Karpas-422 (cell line): ENCODE data around the gene EHBP1. TPM values are rescaled to one million over a fixed set of nuclear protein-coding genes. Genes with fewer than 3 reads are reported as not detected.

Experiments used
- DNase-seq: peaks from one replicate; pipeline ENCODE4 v3.0.0-alpha.2; 2015
- H2AFZ ChIP-seq: fragments of 200-600 bp; sonication (generic); 2 replicates; pipeline ENCODE4 v1.6.1; 2014; ENCODE audit warnings: antibody characterized with exemption, low read length, mixed read lengths
- H3K27ac ChIP-seq: fragments of 200-600 bp; sonication (generic); 2 replicates; pipeline ENCODE4 v1.5.1; 2014; ENCODE audit warnings: mild to moderate bottlenecking, low read length, moderate library complexity
- H3K27me3 ChIP-seq: fragments of 200-600 bp; sonication (generic); 2 replicates; pipeline ENCODE4 v1.6.1; 2014; ENCODE audit warnings: low read length, mixed read lengths
- H3K36me3 ChIP-seq: fragments of 200-600 bp; sonication (generic); 2 replicates; pipeline ENCODE4 v1.6.1; 2014; ENCODE audit warnings: low read length, mixed read lengths; ENCODE audit not compliant: insufficient read depth
- H3K4me1 ChIP-seq: fragments of 200-600 bp; sonication (generic); 2 replicates; pipeline ENCODE4 v1.6.1; 2014; ENCODE audit warnings: mild to moderate bottlenecking, low read length, mixed read lengths
- H3K4me2 ChIP-seq: fragments of 200-600 bp; sonication (generic); 2 replicates; pipeline ENCODE4 v1.6.1; 2014; ENCODE audit warnings: low read length, low read depth, mild to moderate bottlenecking; ENCODE audit not compliant: poor library complexity, severe bottlenecking
- H3K4me3 ChIP-seq: fragments of 200-600 bp; sonication (generic); 2 replicates; pipeline ENCODE4 v1.5.1; 2014; ENCODE audit warnings: mild to moderate bottlenecking, antibody characterized with exemption, low read length, mixed read lengths
- H3K79me2 ChIP-seq: fragments of 200-600 bp; sonication (generic); 2 replicates; pipeline ENCODE4 v1.6.1; 2014; ENCODE audit warnings: mild to moderate bottlenecking, low read length, mixed read lengths
- H3K9ac ChIP-seq: fragments of 200-600 bp; sonication (generic); 2 replicates; pipeline ENCODE4 v1.6.0; 2014; ENCODE audit warnings: low read length
- H3K9me2 ChIP-seq: fragments of 200-600 bp; sonication (generic), shearing (Covaris generic); replicated peaks from 2 replicates; pipeline ENCODE4 v1.6.0; 2014; ENCODE audit warnings: mild to moderate bottlenecking, low read length, moderate library complexity; ENCODE audit not compliant: insufficient read depth
- H3K9me3 ChIP-seq: fragments of 300-700, 200-600 bp; sonication (generic); 2 replicates; pipeline ENCODE4 v1.6.1; 2014; ENCODE audit warnings: low read length, mixed read lengths
- H4K20me1 ChIP-seq: fragments of 200-600 bp; sonication (generic); 2 replicates; pipeline ENCODE4 v1.6.1; 2014; ENCODE audit warnings: mild to moderate bottlenecking, antibody characterized with exemption, low read length, low read depth; ENCODE audit not compliant: insufficient read depth
- total RNA-seq: library from RNA; depleted of rRNA; stranded (reverse); fragments of >200 nt; shearing (Covaris generic); gene quantifications from 2 replicates; pipeline ENCODE4 v1.2.3, GENCODE V29; 2014; ENCODE audit warnings: low replicate concordance

Gene EHBP1
- total RNA-seq, 1 experiment from 2014 or later, result 32.2 TPM

DNA sequence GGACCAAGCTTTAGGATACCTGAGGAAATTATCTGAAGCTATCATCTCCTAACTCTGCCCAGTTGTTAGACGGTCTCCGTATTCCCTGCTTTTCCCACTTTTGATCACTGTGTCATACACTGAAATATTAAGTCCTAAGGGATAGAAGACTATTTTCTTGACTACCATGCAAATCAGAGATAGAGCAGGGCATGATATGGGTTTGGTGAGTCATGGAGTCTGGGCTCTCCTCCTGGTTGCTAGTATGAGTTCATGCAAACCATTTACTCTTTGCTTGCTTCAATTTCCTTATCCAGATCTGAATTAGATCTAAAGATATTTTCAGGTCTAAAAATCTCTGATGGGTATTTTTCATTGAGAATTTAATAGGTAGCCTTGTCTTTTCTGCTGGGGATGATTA, 55.0 kb downstream of the EHBP1 start:
- Histone ChIP-seq H3K9me2 (no peaks in the 10 kb centered on the region), H3K27me3 (no peaks in the 10 kb centered on the region), H3K27ac (peak overlapping the region; percentile 24; the same call in 1 of the 2 replicates), H3K4me3 (peak overlapping the region; percentile 32; the same call in 1 of the 2 replicates), H4K20me1 (no peaks in the 10 kb centered on the region), H3K4me1 (peaks cover 40% of the 10 kb centered on the region), H2AFZ (no peak overlapping the region), H3K36me3 (no peaks in the 10 kb centered on the region), H3K4me2 (peak overlapping the region; percentile 58), H3K9me3 (no peaks in the 10 kb centered on the region), H3K79me2 (peaks cover 87% of the 10 kb centered on the region), H3K9ac (no peak overlapping the region)
- peak; percentile 61 for DNase-seq

DNA sequence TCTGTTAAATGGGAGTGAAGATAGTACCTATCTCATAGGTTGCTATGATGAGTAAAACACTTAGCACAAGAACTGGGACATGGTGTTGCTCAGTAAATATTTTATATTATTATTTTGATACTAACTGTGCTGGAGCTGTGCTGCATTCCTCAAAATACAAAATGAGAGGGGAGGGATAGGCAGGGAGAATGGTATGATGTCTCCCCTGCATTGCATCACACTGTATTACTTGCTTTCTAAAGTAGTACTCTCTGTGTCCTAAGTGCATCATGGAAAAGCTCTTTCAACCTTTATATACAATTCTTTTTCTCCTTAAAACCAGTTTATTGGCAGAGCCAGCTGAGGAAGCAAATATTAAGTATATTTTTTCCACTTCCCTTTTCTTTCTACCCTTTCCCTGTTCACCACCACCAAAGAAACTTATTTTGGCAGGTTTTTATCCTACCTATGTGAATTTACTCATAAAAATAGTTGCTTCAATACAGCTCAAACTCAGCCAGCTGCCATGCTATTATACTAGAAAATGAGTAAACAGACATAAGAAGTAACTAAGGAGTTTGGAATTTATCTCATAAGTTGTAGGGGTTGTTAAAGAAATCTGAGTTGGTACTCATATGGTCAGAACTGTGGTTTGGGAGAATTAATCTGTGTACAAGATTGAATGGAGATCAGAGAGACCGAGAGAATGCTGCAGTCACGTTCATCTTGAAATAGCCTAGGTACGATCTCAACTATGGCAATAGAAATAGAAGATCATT, 60.3 kb downstream of the EHBP1 start:
- Histone ChIP-seq H4K20me1 (no peaks in the 10 kb centered on the region), H3K36me3 (peaks cover 6% of the 10 kb centered on the region; the same call in 1 of the 2 replicates), H3K4me1 (peaks cover 11% of the 10 kb centered on the region), H3K9me3 (no peaks in the 10 kb centered on the region), H3K9ac (no peak overlapping the region), H2AFZ (no peak overlapping the region), H3K27ac (no peak overlapping the region), H3K9me2 (no peaks in the 10 kb centered on the region), H3K79me2 (peaks cover 59% of the 10 kb centered on the region), H3K4me3 (no peak overlapping the region), H3K4me2 (no peak overlapping the region), H3K27me3 (no peaks in the 10 kb centered on the region)
- no peak for DNase-seq

DNA sequence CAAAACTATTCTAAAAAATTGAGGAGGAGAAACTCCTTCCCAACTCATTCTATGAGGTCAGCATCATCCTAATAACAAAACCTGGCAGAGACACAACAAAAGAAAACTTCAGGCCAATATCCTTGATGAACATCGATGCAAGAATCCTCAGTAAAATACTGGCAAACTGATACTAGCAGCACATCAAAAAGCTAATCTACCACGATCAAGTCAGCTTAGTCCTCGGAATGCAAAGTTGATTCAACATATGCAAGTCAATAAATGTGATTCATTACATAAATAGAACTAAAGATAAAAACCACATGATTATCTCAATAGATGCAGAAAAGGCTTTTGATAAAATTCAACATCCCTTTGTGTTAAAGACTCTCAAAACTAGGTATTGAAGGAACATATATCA, 63.1 kb downstream of the EHBP1 start:
- Histone ChIP-seq H3K4me2 (no peak overlapping the region), H3K79me2 (peaks cover 31% of the 10 kb centered on the region), H3K36me3 (peaks cover 6% of the 10 kb centered on the region; the same call in 1 of the 2 replicates), H3K27me3 (no peaks in the 10 kb centered on the region), H4K20me1 (no peaks in the 10 kb centered on the region), H3K4me1 (no peaks in the 10 kb centered on the region), H3K9me2 (no peaks in the 10 kb centered on the region), H3K9me3 (no peaks in the 10 kb centered on the region), H3K27ac (no peak overlapping the region), H2AFZ (no peak overlapping the region), H3K4me3 (no peak overlapping the region), H3K9ac (no peak overlapping the region)
- no peak for DNase-seq

DNA sequence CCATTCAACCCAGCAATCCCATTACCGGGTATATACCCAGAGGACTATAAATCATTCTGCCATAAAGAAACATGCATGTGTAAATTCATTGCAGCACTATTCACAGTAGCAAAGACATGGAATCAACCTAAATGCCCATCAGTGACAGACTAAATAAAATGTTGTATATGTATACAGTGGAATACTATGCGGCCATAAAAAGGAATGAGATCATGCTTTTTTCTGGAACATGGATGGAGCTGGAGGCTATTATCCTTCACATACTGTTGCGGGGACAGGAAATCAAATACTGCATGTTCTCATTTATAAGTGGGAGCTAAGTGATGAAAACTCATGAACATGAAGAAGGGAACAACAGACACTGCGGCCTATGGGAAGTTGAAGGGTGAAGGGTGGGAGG, 65.1 kb downstream of the EHBP1 start:
- Histone ChIP-seq H3K36me3 (peaks cover 6% of the 10 kb centered on the region; the same call in 1 of the 2 replicates), H3K79me2 (peaks cover 19% of the 10 kb centered on the region), H3K4me2 (no peak overlapping the region), H3K9me3 (no peaks in the 10 kb centered on the region), H3K9me2 (no peaks in the 10 kb centered on the region), H3K27me3 (no peaks in the 10 kb centered on the region), H3K9ac (no peak overlapping the region), H3K27ac (no peak overlapping the region), H2AFZ (no peak overlapping the region), H3K4me3 (no peak overlapping the region), H4K20me1 (no peaks in the 10 kb centered on the region), H3K4me1 (no peaks in the 10 kb centered on the region)
- no peak for DNase-seq

DNA sequence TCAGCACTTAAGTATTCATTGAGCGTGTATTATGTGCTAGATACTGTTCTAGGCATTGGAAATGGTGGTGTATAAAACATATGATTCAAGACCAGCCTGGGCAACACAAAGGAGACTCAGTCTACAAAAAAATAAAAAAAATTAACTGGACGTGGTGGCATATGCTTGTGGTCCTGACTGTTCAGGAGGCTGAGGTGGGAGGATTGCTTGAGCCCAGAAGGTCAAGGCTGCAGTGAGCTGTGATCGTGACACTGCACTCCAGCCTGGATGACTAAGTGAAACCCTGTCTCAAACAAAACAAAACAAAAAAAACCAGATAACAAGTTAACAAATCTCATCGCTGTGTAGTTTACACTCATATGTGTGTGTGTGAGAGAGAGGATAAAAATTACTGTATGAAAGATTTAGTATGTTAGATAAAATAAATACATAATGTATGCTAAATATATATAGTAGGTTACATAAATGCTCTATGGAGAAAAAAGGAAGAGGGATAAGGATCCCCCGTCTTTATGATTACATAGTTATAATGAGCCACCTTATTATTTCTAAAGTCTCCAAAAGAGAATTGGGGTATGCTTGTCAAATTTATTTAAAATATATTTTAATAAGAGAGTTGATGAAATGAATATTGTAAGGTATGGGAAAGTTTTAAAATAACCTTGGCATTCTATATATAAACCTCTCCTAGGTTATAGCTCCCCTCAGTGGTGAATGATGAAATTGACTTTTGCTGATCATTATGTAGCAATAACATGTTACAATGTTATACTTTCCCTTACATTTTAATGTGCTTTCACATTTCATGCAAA, 69.2 kb downstream of the EHBP1 start:
- Histone ChIP-seq H3K79me2 (peaks cover 23% of the 10 kb centered on the region), H3K9ac (no peak overlapping the region), H3K9me2 (no peaks in the 10 kb centered on the region), H3K4me1 (no peaks in the 10 kb centered on the region), H3K4me2 (no peak overlapping the region), H3K36me3 (no peaks in the 10 kb centered on the region), H2AFZ (no peak overlapping the region), H4K20me1 (no peaks in the 10 kb centered on the region), H3K27ac (no peak overlapping the region), H3K4me3 (no peak overlapping the region), H3K9me3 (no peaks in the 10 kb centered on the region), H3K27me3 (no peaks in the 10 kb centered on the region)
- DNase-seq, result peak; percentile 77

DNA sequence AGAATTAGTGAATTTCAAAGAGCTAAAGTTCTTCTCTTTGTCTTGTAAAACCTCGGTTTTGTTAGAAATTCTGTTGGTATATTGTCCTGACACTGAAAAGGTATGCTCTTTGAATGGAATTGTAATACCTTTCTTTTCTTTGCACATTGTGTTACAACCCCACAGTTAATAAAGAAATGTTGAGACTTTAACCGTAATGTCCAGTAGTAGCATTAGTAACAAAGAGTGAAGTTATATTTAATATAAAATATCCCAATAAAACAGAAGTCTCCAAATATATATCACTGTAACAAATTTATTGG, 69.8 kb downstream of the EHBP1 start:
- no peaks in the 10 kb centered on the region for H4K20me1 ChIP-seq
- no peaks in the 10 kb centered on the region for H3K9me3 ChIP-seq
- H3K9ac ChIP-seq, result no peak overlapping the region
- no peaks in the 10 kb centered on the region for H3K36me3 ChIP-seq
- H3K27ac ChIP-seq, result no peak overlapping the region
- no peak for DNase-seq
- peaks cover 23% of the 10 kb centered on the region for H3K79me2 ChIP-seq
- H3K4me2 ChIP-seq, result no peak overlapping the region
- H2AFZ ChIP-seq, result no peak overlapping the region
- no peaks in the 10 kb centered on the region for H3K27me3 ChIP-seq
- no peaks in the 10 kb centered on the region for H3K9me2 ChIP-seq
- H3K4me3 ChIP-seq, result no peak overlapping the region
- no peaks in the 10 kb centered on the region for H3K4me1 ChIP-seq

DNA sequence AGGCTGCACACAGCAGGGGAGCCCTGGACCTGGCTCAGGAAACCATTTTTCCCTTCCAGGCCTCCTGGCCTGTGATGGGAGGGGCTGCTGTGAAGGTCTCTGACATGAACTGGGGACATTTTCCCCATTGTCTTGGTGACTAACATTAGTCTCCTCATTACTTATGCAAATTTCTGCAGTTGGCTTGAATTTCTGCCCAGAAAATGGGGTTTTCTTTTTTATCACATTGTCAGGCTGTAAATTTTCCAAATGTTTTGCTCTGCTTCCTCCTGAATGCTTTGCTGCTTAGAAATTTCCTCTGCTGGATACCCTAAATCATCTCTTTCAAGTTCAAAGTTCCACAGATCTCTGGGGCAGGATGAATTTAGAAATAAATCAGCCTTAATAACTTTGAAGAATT, 78.2 kb downstream of the EHBP1 start:
- Histone ChIP-seq H3K4me1 (peaks cover 4% of the 10 kb centered on the region; the same call in 1 of the 2 replicates), H3K36me3 (no peaks in the 10 kb centered on the region; the same call in 1 of the 2 replicates), H3K9me2 (no peaks in the 10 kb centered on the region), H3K79me2 (peaks cover 8% of the 10 kb centered on the region), H3K4me2 (no peak overlapping the region), H3K27ac (no peak overlapping the region), H2AFZ (no peak overlapping the region), H3K9me3 (peaks cover 4% of the 10 kb centered on the region; the same call in 1 of the 2 replicates), H4K20me1 (no peaks in the 10 kb centered on the region), H3K9ac (no peak overlapping the region), H3K27me3 (no peaks in the 10 kb centered on the region), H3K4me3 (no peak overlapping the region)
- DNase-seq, result no peak

DNA sequence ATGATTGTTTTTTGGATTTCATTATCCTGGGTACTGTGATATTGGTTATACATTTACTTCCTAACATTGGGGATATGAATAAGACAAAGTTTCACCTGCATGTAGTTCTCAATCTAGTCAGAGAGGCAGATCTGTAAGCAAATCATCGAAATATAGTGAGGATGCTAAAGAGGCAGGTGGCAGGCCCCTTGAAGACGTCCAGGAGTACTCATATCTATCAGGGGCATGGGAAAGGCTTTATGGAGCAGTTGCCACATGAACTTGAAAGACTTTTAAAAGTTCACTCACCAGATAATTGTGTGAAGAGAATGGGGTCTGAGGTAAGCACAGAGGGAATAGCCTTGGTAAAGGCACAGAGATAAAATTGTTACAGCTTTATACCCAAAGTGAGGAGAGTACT, 78.8 kb downstream of the EHBP1 start:
- no peak for DNase-seq

More for the DNA sequence above, 78.8 kb downstream of the EHBP1 start:
- H3K9ac ChIP-seq, result no peak overlapping the region
- peaks cover 4% of the 10 kb centered on the region; the same call in 1 of the 2 replicates for H3K9me3 ChIP-seq
- H3K27ac ChIP-seq, result no peak overlapping the region
- H3K4me1 ChIP-seq, result peaks cover 4% of the 10 kb centered on the region; the same call in 1 of the 2 replicates
- no peaks in the 10 kb centered on the region for H4K20me1 ChIP-seq
- H3K4me2 ChIP-seq, result no peak overlapping the region
- H3K27me3 ChIP-seq, result no peaks in the 10 kb centered on the region
- no peak overlapping the region for H2AFZ ChIP-seq
- H3K79me2 ChIP-seq, result peaks cover 7% of the 10 kb centered on the region
- H3K9me2 ChIP-seq, result no peaks in the 10 kb centered on the region
- H3K36me3 ChIP-seq, result no peaks in the 10 kb centered on the region; the same call in 1 of the 2 replicates
- H3K4me3 ChIP-seq, result no peak overlapping the region
